SK-N-MC (cell line): Measurements from ENCODE around the gene MCCC2.
A peak's percentile ranks its signal among the peaks of the same experiment; 100 is the strongest.

Experiments used
- FOXP2 ChIP-seq: optimal IDR thresholded peaks from 2 replicates; pipeline ENCODE3; 2011; ENCODE audit warnings: mild to moderate bottlenecking, moderate library complexity; ENCODE audit not compliant: insufficient read depth; ENCODE audit errors: extremely low read length, control extremely low read depth
- POLR2AphosphoS5 ChIP-seq: IDR thresholded peaks from 2 replicates; pipeline ENCODE4 v1.6.1; 2012; ENCODE audit warnings: mild to moderate bottlenecking, low read depth, low read length, borderline replicate concordance

DNA sequence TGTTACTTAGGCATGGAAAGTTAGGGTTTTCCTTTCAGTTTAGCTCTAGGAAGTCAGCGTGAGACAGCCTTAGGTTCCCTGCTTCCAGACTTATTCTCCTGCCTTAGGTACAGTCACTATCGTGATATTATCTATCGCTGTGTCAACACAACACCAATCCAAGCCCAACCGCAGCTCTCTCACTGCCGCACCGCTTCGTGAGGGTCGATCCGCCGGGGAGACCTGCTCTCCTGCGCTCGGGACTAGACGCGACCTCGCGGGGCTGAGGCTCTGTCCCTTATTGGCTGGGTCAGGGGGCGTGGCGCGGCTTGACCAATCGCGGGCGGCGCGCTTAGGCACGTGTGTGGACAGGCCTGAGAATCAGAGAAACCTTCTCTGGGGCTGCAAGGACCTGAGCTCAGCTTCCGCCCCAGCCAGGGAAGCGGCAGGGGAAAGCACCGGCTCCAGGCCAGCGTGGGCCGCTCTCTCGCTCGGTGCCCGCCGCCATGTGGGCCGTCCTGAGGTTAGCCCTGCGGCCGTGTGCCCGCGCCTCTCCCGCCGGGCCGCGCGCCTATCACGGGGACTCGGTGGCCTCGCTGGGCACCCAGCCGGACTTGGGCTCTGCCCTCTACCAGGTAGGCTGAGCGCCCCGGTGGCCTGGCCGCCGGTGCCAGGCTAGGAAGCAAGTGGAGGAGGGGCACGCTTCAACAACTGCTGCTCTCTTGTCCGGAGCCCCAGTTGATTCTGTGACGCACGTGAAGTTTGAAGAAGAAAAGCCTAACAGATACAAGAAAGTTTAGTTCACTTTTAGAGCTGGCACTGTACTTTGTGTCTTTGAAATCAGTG lies at the start of gene MCCC2:
- TF ChIP-seq FOXP2 = no peak
- peak; percentile 32; the same call in 1 of the 2 replicates for TF ChIP-seq POLR2AphosphoS5
